ENCODE measurements around the gene VPS45. TPM values are rescaled to one million over a fixed set of nuclear protein-coding genes. Genes with fewer than 3 reads are reported as not detected.

VPS45 gene
- total RNA-seq, 1 experiment from 2014 or later = 47.8 TPM

DNA sequence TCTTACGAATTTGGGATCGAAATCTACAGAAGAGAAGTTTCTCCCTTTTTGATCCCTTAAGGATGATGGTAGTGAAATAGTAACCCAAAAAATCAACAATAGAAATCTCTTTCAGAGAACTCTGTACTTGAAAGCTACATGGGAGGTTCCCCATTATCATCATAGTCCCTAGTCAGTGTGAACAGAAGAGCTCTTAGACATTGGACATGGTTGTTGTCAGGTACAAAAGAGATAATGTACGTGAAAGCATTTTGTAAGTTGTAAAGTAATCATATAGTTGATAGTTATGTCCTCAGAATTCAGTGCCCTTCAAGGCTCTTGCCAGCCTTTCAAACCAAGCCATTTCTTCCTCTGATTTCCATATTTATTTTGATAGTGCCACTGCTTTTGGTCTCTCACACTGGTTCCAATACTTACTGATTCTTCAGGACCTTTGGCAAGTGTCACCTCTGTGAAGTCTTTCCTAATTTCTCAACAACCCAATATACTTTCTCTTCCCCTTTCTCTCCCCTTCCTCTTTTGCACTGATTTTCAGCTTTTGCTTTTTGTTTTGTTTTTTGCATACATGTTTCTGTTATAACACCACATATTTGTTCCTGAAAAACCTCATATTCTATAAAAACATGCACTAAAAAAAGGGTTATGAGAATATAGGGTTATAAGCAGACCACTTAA is 22.4 kb downstream of the VPS45 start:
- Histone ChIP-seq H3K79me2 (ENCODE audit: low read length) (no peaks in the 10 kb centered on the region), H2AFZ (ENCODE audit: low read length) (no peak overlapping the region), H3K9me3 (ENCODE audit: low read length) (no peaks in the 10 kb centered on the region), H3K4me3 (ENCODE audit: low read length) (no peak overlapping the region), H3F3A (ENCODE audit: low read length, unreplicated experiment) (no peaks in the 10 kb centered on the region), H3K4me2 (ENCODE audit: low read length) (no peak overlapping the region), H3K27me3 (ENCODE audit: low read length) (no peaks in the 10 kb centered on the region), H3K9ac (ENCODE audit: low read length) (no peak overlapping the region), H4K20me1 (ENCODE audit: low read length) (no peaks in the 10 kb centered on the region), H3K27ac (ENCODE audit: low read length) (no peak overlapping the region), H3K36me3 (ENCODE audit: low read depth, low read length) (peaks cover 43% of the 10 kb centered on the region), H3K9me2 (replicated peaks; ENCODE audit: low read length) (no peaks in the 10 kb centered on the region), H3K4me1 (ENCODE audit: insufficient read depth, low read length) (no peaks in the 10 kb centered on the region)
- TF ChIP-seq EZH2 (IDR thresholded peaks at IDR 0.05; ENCODE audit: low read length, unreplicated experiment) (no peak), EZH2phosphoT487 (IDR thresholded peaks at IDR 0.05; ENCODE audit: borderline replicate concordance, low read length) (no peak)
- TF ChIP-seq, protein P1, sequence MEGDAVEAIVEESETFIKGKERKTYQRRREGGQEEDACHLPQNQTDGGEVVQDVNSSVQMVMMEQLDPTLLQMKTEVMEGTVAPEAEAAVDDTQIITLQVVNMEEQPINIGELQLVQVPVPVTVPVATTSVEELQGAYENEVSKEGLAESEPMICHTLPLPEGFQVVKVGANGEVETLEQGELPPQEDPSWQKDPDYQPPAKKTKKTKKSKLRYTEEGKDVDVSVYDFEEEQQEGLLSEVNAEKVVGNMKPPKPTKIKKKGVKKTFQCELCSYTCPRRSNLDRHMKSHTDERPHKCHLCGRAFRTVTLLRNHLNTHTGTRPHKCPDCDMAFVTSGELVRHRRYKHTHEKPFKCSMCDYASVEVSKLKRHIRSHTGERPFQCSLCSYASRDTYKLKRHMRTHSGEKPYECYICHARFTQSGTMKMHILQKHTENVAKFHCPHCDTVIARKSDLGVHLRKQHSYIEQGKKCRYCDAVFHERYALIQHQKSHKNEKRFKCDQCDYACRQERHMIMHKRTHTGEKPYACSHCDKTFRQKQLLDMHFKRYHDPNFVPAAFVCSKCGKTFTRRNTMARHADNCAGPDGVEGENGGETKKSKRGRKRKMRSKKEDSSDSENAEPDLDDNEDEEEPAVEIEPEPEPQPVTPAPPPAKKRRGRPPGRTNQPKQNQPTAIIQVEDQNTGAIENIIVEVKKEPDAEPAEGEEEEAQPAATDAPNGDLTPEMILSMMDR (conservative IDR thresholded peaks at IDR 0.05; ENCODE audit: low read depth, low read length) = no peak
- no peak for DNase-seq
- no peak for ATAC-seq
- ChIA-PET POLR2A (ENCODE audit: unreplicated experiment) (no interaction called here), CTCF (no interaction called here)
- intact Hi-C loops (cut with micrococcal nuclease) = loop anchor here (5.0 kb wide), 1 partner anchor 32 kb away; no protein-coding TSS in a partner anchor
- BruUV-seq (replicated peaks) = no TSS peak

DNA sequence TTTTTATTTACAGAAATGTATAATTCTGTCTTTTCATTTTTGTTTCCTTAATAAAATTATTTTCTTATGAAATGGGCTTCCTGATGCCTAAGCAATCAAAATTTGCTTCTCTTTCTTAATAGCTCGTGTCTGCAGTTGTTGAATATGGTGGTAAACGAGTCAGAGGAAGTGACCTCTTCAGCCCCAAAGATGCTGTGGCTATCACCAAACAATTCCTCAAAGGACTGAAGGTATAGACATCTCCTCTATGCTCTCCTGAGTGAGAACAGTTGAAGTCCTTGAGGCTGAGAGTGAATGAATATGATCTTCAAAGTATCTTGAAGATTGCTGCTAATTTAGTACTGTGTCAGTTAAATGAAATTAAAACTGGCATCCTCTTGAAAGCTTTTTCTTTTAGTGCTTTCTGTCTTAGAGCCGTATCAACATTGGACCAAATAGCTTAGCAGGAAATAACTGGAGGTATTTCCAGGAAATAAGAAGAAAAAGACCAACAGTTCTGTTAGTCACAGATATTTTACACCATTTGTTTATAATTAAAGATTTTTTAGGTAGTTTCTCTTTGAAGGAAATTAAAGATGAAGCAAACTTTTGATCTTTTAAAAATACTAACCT is 24.7 kb downstream of the VPS45 start:
- intact Hi-C loops (cut with micrococcal nuclease) = no loop called here
- Histone ChIP-seq H3K9me3 (ENCODE audit: low read length) (no peaks in the 10 kb centered on the region), H3K79me2 (ENCODE audit: low read length) (no peaks in the 10 kb centered on the region), H4K20me1 (ENCODE audit: low read length) (no peaks in the 10 kb centered on the region), H2AFZ (ENCODE audit: low read length) (no peak overlapping the region), H3K27me3 (ENCODE audit: low read length) (no peaks in the 10 kb centered on the region), H3K4me1 (ENCODE audit: insufficient read depth, low read length) (no peaks in the 10 kb centered on the region), H3K4me2 (ENCODE audit: low read length) (no peak overlapping the region), H3K9ac (ENCODE audit: low read length) (no peak overlapping the region), H3K36me3 (ENCODE audit: low read depth, low read length) (peaks cover 39% of the 10 kb centered on the region; the same call in 1 of the 2 replicates), H3K9me2 (replicated peaks; ENCODE audit: low read length) (no peaks in the 10 kb centered on the region), H3K27ac (ENCODE audit: low read length) (no peak overlapping the region), H3K4me3 (ENCODE audit: low read length) (no peak overlapping the region), H3F3A (ENCODE audit: low read length, unreplicated experiment) (no peaks in the 10 kb centered on the region)
- TF ChIP-seq EZH2 (IDR thresholded peaks at IDR 0.05; ENCODE audit: low read length, unreplicated experiment) (no peak), EZH2phosphoT487 (IDR thresholded peaks at IDR 0.05; ENCODE audit: borderline replicate concordance, low read length) (no peak)
- TF ChIP-seq, protein P1 (conservative IDR thresholded peaks at IDR 0.05; ENCODE audit: low read depth, low read length) = no peak
- no TSS peak for BruUV-seq (replicated peaks)
- CTCF ChIA-PET = no interaction called here
- POLR2A ChIA-PET (ENCODE audit: unreplicated experiment) = interaction anchor here (0.8 kb wide), 1 partner anchor 18 kb away, joined by 14 read pairs; no protein-coding TSS in a partner anchor
- DNase-seq (no peak), ATAC-seq (no peak)

DNA sequence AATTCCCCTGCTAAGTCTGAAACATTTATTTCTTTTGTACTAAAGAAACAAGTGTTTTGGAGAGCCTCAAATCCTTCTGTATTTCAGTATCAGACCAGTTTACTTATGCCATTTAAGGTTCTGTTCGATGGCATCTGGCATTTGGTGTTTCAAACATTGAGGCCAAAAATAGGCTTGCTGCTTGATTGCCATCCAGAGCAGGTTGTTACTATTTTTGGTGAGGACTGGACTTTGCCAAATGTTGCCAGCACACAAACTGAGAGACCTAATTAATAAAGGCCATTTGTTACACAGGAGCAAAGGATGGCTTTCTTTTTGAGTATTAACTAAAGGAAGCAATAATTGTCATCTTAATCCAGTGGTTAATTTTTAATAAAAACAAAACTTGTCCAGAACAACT is 26.2 kb downstream of the VPS45 start:
- TF ChIP-seq, protein P1 (conservative IDR thresholded peaks at IDR 0.05; ENCODE audit: low read depth, low read length) = no peak
- TF ChIP-seq EZH2 (IDR thresholded peaks at IDR 0.05; ENCODE audit: low read length, unreplicated experiment) (no peak), EZH2phosphoT487 (IDR thresholded peaks at IDR 0.05; ENCODE audit: borderline replicate concordance, low read length) (no peak)
- no peaks in the 10 kb centered on the region for H3K27me3 ChIP-seq (ENCODE audit: low read length)
- ATAC-seq (no peak), DNase-seq (no peak)
- no peaks in the 10 kb centered on the region for H3K79me2 ChIP-seq (ENCODE audit: low read length)
- H3K4me3 ChIP-seq (ENCODE audit: low read length) = no peak overlapping the region
- no peaks in the 10 kb centered on the region for H3K9me3 ChIP-seq (ENCODE audit: low read length)
- no peaks in the 10 kb centered on the region for H3K4me1 ChIP-seq (ENCODE audit: insufficient read depth, low read length)
- BruUV-seq (replicated peaks) = no TSS peak
- H3K9ac ChIP-seq (ENCODE audit: low read length) = no peak overlapping the region
- intact Hi-C loops (cut with micrococcal nuclease) = no loop called here
- CTCF ChIA-PET = no interaction called here
- no peak overlapping the region for H3K27ac ChIP-seq (ENCODE audit: low read length)
- no peak overlapping the region for H2AFZ ChIP-seq (ENCODE audit: low read length)
- H3K36me3 ChIP-seq (ENCODE audit: low read depth, low read length) = peaks cover 48% of the 10 kb centered on the region
- H4K20me1 ChIP-seq (ENCODE audit: low read length) = no peaks in the 10 kb centered on the region
- POLR2A ChIA-PET (ENCODE audit: unreplicated experiment) = no interaction called here
- no peaks in the 10 kb centered on the region for H3F3A ChIP-seq (ENCODE audit: low read length, unreplicated experiment)
- H3K4me2 ChIP-seq (ENCODE audit: low read length) = no peak overlapping the region
- H3K9me2 ChIP-seq (replicated peaks; ENCODE audit: low read length) = no peaks in the 10 kb centered on the region

Measured in PC-3 (cell line).